ENCODE results near the gene KDM1A. TPM values are rescaled to one million over a fixed set of nuclear protein-coding genes. Genes with fewer than 3 reads are reported as not detected.

Gene KDM1A
- polyA plus RNA-seq, 3 donors = 22.1 to 30.2 (median 24.1) TPM

DNA sequence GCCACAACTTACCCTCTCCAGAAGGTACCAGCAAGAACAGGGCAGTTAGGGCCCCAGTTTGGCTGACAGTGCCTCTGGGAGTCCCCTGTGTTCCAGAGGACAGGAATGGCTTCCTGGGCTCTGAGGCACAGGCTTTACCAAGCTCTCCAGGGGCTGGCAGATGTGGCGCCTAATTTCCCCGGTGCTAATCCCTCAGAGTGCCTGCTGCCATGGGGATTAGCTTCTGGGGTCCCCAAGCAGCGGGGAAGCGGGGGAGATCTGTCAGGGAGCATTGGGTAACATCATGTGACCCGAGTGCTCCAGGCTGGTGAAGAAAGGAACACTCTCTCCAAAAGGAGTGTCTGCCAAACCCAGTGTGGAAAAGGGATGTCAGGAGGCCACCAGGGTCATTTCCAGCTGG is 46.5 kb upstream of the KDM1A start, which contains the start of gene LACTBL1:
TSS of gene LACTBL1 (minus strand) at position 107 of the 400 bp plus-strand sequence. CDS start 550 bp downstream, outside the sequence.
- Histone ChIP-seq H3K4me2 (replicated peaks; ENCODE audit: extremely low read depth, low read length, poor library complexity, severe bottlenecking) (no peak within 1 kb of the TSS), H4K20me1 (ENCODE audit: insufficient read depth, low read length) (no peaks in the 10 kb centered on the region), H2AFZ (ENCODE audit: insufficient read depth, low read depth, low read length, poor library complexity, severe bottlenecking) (no peak within 1 kb of the TSS), H3K4me1 (ENCODE audit: control insufficient read depth in 1 of 2, insufficient read depth in 2 of 2, low read length in 2 of 2) (no peaks in the 10 kb centered on the region), H3K27me3 (ENCODE audit: control insufficient read depth in 2 of 2, insufficient read depth in 2 of 2, low read length in 2 of 2) (peaks cover 16 to 22% of the 10 kb centered on the region in 2 donors), H3K4me3 (replicated peaks in 1 of 3; ENCODE audit: low read depth in 2 of 3, low read length in 3 of 3) (no peak within 1 kb of the TSS), H3K9ac (ENCODE audit: insufficient read depth, low read length, poor library complexity, severe bottlenecking) (no peak within 1 kb of the TSS), H3K9me3 (replicated peaks in 1 of 2; ENCODE audit: control insufficient read depth in 1 of 2, insufficient read depth in 1 of 2, low read length in 2 of 2) (no peaks in the 10 kb centered on the region), H3K79me2 (ENCODE audit: insufficient read depth, low read length) (no peaks in the 10 kb centered on the region), H3K27ac (ENCODE audit: low read depth in 1 of 2, low read length in 2 of 2) (no peak within 1 kb of the TSS), H3K36me3 (replicated peaks in 1 of 2; ENCODE audit: control insufficient read depth in 1 of 2, insufficient read depth in 2 of 2, low read length in 2 of 2) (no peaks in the 10 kb centered on the region)
- Mint-ChIP-seq H3K27me3 (ENCODE audit: low read depth in 3 of 3) (peaks cover 26 to 42% (median 33%) of the 10 kb centered on the region in 3 donors), H3K36me3 (no peaks in the 10 kb centered on the region), H3K4me1 (peaks cover 2% of the 10 kb centered on the region), H3K9me3 (peaks cover 0 to 2% (median 0%) of the 10 kb centered on the region in 7 donors), H3K27ac (no peak within 1 kb of the TSS), H3K4me3 (no peak within 1 kb of the TSS)
- intact Hi-C loops (cut with micrococcal nuclease) = no loop called here
- WGBS (ENCODE audit: insufficient coverage) = 86% methylated on average over 2 of the region's 5 CpGs
- TF ChIP-seq, protein P1, sequence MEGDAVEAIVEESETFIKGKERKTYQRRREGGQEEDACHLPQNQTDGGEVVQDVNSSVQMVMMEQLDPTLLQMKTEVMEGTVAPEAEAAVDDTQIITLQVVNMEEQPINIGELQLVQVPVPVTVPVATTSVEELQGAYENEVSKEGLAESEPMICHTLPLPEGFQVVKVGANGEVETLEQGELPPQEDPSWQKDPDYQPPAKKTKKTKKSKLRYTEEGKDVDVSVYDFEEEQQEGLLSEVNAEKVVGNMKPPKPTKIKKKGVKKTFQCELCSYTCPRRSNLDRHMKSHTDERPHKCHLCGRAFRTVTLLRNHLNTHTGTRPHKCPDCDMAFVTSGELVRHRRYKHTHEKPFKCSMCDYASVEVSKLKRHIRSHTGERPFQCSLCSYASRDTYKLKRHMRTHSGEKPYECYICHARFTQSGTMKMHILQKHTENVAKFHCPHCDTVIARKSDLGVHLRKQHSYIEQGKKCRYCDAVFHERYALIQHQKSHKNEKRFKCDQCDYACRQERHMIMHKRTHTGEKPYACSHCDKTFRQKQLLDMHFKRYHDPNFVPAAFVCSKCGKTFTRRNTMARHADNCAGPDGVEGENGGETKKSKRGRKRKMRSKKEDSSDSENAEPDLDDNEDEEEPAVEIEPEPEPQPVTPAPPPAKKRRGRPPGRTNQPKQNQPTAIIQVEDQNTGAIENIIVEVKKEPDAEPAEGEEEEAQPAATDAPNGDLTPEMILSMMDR (IDR thresholded peaks at IDR 0.05) = no peak
- DNase-seq = no peak

DNA sequence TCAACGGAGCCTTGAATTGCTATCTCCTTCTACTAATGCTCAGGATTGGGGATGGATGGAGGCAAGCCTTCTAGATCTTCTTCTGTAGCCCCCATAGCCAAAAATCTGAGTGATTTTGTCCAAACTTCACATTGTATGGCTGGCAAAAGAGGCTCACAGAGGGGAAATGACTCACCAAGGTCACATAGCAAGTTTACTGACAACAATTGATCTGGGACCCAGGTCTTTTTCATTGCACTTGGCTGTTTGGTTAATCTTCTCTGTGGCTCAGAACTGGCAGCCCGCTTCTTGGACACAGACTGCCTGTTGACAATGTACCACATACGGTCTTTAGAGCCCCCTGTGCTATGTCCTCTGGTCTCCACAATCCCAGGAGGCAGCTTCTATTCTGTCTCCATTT is 43.6 kb upstream of the KDM1A start:
- TF ChIP-seq, protein P1 (IDR thresholded peaks at IDR 0.05) = no peak
- Histone ChIP-seq H4K20me1 (ENCODE audit: insufficient read depth, low read length) (no peaks in the 10 kb centered on the region), H3K36me3 (replicated peaks in 1 of 2; ENCODE audit: control insufficient read depth in 1 of 2, insufficient read depth in 2 of 2, low read length in 2 of 2) (no peaks in the 10 kb centered on the region), H3K4me2 (replicated peaks; ENCODE audit: extremely low read depth, low read length, poor library complexity, severe bottlenecking) (no peak overlapping the region), H3K27ac (ENCODE audit: low read depth in 1 of 2, low read length in 2 of 2) (no peak overlapping the region), H3K4me3 (replicated peaks in 1 of 3; ENCODE audit: low read depth in 2 of 3, low read length in 3 of 3) (no peak overlapping the region), H3K9me3 (replicated peaks in 1 of 2; ENCODE audit: control insufficient read depth in 1 of 2, insufficient read depth in 1 of 2, low read length in 2 of 2) (no peaks in the 10 kb centered on the region), H3K27me3 (ENCODE audit: control insufficient read depth in 2 of 2, insufficient read depth in 2 of 2, low read length in 2 of 2) (peaks cover 0 to 3% of the 10 kb centered on the region in 2 donors), H3K9ac (ENCODE audit: insufficient read depth, low read length, poor library complexity, severe bottlenecking) (no peak overlapping the region), H3K79me2 (ENCODE audit: insufficient read depth, low read length) (no peaks in the 10 kb centered on the region), H3K4me1 (ENCODE audit: control insufficient read depth in 1 of 2, insufficient read depth in 2 of 2, low read length in 2 of 2) (no peaks in the 10 kb centered on the region), H2AFZ (ENCODE audit: insufficient read depth, low read depth, low read length, poor library complexity, severe bottlenecking) (no peak overlapping the region)
- intact Hi-C loops (cut with micrococcal nuclease) = loop anchor here (1.0 to 2.0 kb wide), 2 partner anchors 209 kb away; no protein-coding TSS in a partner anchor
- Mint-ChIP-seq H3K4me3 (no peak overlapping the region), H3K27ac (no peak overlapping the region), H3K36me3 (no peaks in the 10 kb centered on the region), H3K9me3 (peaks cover 0 to 2% (median 0%) of the 10 kb centered on the region in 7 donors), H3K27me3 (ENCODE audit: low read depth in 3 of 3) (peaks cover 10 to 13% (median 11%) of the 10 kb centered on the region in 3 donors), H3K4me1 (peaks cover 9% of the 10 kb centered on the region)
- DNase-seq = no peak
- 87% methylated on average over 2 of the region's 3 CpGs for WGBS (ENCODE audit: insufficient coverage)

Measured in CD14-positive monocyte (primary cell).